Kidney capillary endothelial cell (primary cell): ENCODE measurements around the gene TPRX1.
"Not testable (repeated sequence)": the region's sequence is repeated elsewhere in the genome, so short reads cannot be mapped to it uniquely, and the experiment has no call there.

ENCODE experiments used
- DNase-seq: peaks from one replicate; pipeline ENCODE4 v3.0.0-alpha.2; 2018; ENCODE audit warnings: low spot score

TPRX1 gene

GRCh38 chr19:47804451-47804850, at the start of gene TPRX1:
TSS of gene TPRX1 (minus strand) at chr19:47804551. CDS start at chr19:47804539, 12 bp downstream.
- not testable (repeated sequence) for DNase-seq

- DNase-seq: no peak
Measured at GRCh38 chr19:47853003-47853402, 48.7 kb upstream of the TPRX1 start.

- DNase-seq: no peak
Measured at GRCh38 chr19:47848823-47849473, 44.6 kb upstream of the TPRX1 start.

- DNase-seq: no peak
Measured at GRCh38 chr19:47848425-47848822, 44.1 kb upstream of the TPRX1 start.

- DNase-seq: no peak
Measured at GRCh38 chr19:47842941-47843340, 38.6 kb upstream of the TPRX1 start.

GRCh38 chr19:47839913-47840312, 35.6 kb upstream of the TPRX1 start:
- DNase-seq: no peak

- no peak for DNase-seq
Measured at GRCh38 chr19:47839411-47839810, 35.1 kb upstream of the TPRX1 start.

GRCh38 chr19:47836038-47836437, 31.7 kb upstream of the TPRX1 start:
- no peak for DNase-seq

GRCh38 chr19:47832723-47833122, 28.4 kb upstream of the TPRX1 start:
- DNase-seq: no peak

- no peak for DNase-seq
Measured at GRCh38 chr19:47826800-47827199, 22.4 kb upstream of the TPRX1 start.

GRCh38 chr19:47824396-47824795, 20.0 kb upstream of the TPRX1 start:
- no peak for DNase-seq

- DNase-seq: no peak
Measured at GRCh38 chr19:47821460-47822020, 17.2 kb upstream of the TPRX1 start, which contains the start of gene CRX. TSS of gene CRX (plus strand) at chr19:47821937. CDS start at chr19:47834444, 12,507 bp downstream.

- no peak for DNase-seq
Measured at GRCh38 chr19:47820410-47820809, 16.1 kb upstream of the TPRX1 start.

GRCh38 chr19:47819858-47820257, 15.5 kb upstream of the TPRX1 start:
- no peak for DNase-seq

GRCh38 chr19:47818221-47818620, 13.9 kb upstream of the TPRX1 start:
- not testable (repeated sequence) for DNase-seq

GRCh38 chr19:47816270-47816669, 11.9 kb upstream of the TPRX1 start:
- not testable (repeated sequence) for DNase-seq

- no peak for DNase-seq
Measured at GRCh38 chr19:47813995-47814328, 9.6 kb upstream of the TPRX1 start.

- peak; percentile 36 for DNase-seq
Measured at GRCh38 chr19:47813304-47813994, 9.1 kb upstream of the TPRX1 start.

GRCh38 chr19:47806435-47806834, 2.1 kb upstream of the TPRX1 start:
- DNase-seq: no peak

- DNase-seq: no peak
Measured at GRCh38 chr19:47805313-47805712, 962 bp upstream of the TPRX1 start.

- DNase-seq: not testable (repeated sequence)
Measured at GRCh38 chr19:47803671-47804070, 680 bp downstream of the TPRX1 start.

GRCh38 chr19:47803148-47803547, 1.2 kb downstream of the TPRX1 start:
- DNase-seq: not testable (repeated sequence)

- DNase-seq: no peak
Measured at GRCh38 chr19:47802521-47803043, 1.8 kb downstream of the TPRX1 start.
